ENCODE measurements around the gene GTF3C6. TPM values are rescaled to one million over a fixed set of nuclear protein-coding genes. Genes with fewer than 3 reads are reported as not detected.

The GTF3C6 gene
- total RNA-seq, 1 experiment from 2014 or later: 146 TPM

DNA sequence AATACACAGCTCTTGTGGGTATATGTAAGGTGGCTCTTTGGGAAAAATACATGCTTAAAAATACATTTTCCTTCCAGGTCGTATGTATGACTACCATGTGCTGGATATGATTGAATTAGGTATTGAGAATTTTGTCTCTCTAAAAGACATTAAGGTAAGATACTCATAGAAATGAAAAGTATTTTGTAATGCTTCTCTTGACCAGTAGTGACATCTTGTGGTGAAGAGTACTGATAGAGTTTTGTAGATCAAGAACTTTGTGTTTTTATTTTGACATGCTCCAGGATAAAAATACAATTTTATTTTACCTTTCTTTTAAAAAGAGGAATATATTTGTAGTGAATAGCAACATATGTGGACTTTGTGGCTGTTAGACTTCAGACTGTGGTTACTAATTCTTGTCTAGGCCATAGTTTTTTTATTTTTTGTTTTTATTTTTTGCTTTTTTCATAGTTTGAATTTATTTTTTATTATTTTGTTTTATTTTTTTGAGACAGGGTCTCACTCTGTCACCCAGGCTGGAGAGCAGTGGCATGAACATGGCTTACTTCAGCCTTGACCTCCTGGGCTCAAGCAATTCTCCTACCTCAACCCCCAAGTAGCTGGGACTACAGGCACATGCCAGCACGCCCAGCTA is 41.2 kb downstream of the GTF3C6 start:
- no peaks in the 10 kb centered on the region for H3K27me3 ChIP-seq (ENCODE audit: control insufficient read depth, insufficient read depth, low read length)
- ChIA-PET CTCF (interaction anchor here (1.2 kb wide), 1 partner anchor 252 kb away, joined by 3 read pairs; no protein-coding TSS in a partner anchor), POLR2A (interaction anchor here (0.6 kb wide), 1 partner anchor 75 kb away, joined by 5 read pairs; no protein-coding TSS in a partner anchor)
- BruUV-seq (replicated peaks): no TSS peak
- H3K4me1 ChIP-seq (ENCODE audit: control insufficient read depth, insufficient read depth, low read length): no peaks in the 10 kb centered on the region
- ATAC-seq (no peak), DNase-seq (ENCODE audit: low read depth, low spot score) (no peak)
- TF ChIP-seq, protein P1, sequence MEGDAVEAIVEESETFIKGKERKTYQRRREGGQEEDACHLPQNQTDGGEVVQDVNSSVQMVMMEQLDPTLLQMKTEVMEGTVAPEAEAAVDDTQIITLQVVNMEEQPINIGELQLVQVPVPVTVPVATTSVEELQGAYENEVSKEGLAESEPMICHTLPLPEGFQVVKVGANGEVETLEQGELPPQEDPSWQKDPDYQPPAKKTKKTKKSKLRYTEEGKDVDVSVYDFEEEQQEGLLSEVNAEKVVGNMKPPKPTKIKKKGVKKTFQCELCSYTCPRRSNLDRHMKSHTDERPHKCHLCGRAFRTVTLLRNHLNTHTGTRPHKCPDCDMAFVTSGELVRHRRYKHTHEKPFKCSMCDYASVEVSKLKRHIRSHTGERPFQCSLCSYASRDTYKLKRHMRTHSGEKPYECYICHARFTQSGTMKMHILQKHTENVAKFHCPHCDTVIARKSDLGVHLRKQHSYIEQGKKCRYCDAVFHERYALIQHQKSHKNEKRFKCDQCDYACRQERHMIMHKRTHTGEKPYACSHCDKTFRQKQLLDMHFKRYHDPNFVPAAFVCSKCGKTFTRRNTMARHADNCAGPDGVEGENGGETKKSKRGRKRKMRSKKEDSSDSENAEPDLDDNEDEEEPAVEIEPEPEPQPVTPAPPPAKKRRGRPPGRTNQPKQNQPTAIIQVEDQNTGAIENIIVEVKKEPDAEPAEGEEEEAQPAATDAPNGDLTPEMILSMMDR (IDR thresholded peaks at IDR 0.05): no peak
- TF ChIP-seq POLR2AphosphoS5 (IDR thresholded peaks at IDR 0.05; ENCODE audit: low read depth, low read length): no peak
- TF ChIP-seq, protein P2, sequence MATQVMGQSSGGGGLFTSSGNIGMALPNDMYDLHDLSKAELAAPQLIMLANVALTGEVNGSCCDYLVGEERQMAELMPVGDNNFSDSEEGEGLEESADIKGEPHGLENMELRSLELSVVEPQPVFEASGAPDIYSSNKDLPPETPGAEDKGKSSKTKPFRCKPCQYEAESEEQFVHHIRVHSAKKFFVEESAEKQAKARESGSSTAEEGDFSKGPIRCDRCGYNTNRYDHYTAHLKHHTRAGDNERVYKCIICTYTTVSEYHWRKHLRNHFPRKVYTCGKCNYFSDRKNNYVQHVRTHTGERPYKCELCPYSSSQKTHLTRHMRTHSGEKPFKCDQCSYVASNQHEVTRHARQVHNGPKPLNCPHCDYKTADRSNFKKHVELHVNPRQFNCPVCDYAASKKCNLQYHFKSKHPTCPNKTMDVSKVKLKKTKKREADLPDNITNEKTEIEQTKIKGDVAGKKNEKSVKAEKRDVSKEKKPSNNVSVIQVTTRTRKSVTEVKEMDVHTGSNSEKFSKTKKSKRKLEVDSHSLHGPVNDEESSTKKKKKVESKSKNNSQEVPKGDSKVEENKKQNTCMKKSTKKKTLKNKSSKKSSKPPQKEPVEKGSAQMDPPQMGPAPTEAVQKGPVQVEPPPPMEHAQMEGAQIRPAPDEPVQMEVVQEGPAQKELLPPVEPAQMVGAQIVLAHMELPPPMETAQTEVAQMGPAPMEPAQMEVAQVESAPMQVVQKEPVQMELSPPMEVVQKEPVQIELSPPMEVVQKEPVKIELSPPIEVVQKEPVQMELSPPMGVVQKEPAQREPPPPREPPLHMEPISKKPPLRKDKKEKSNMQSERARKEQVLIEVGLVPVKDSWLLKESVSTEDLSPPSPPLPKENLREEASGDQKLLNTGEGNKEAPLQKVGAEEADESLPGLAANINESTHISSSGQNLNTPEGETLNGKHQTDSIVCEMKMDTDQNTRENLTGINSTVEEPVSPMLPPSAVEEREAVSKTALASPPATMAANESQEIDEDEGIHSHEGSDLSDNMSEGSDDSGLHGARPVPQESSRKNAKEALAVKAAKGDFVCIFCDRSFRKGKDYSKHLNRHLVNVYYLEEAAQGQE (IDR thresholded peaks at IDR 0.05; ENCODE audit: insufficient read depth in 1 of 2, low read depth in 2 of 2, low read length in 1 of 2): no peak
- no peak for TF ChIP-seq TCF7L2 (IDR thresholded peaks at IDR 0.05; ENCODE audit: low read depth, low read length)
- TF ChIP-seq SIN3A (IDR thresholded peaks at IDR 0.05; ENCODE audit: borderline replicate concordance, insufficient read depth, low read depth, low read length): no peak
- no peaks in the 10 kb centered on the region for H3K9me3 ChIP-seq (ENCODE audit: control insufficient read depth, insufficient read depth, low read depth, low read length)
- H3K4me3 ChIP-seq (ENCODE audit: low read depth in 2 of 2, low read length in 2 of 2): no peak overlapping the region
- intact Hi-C loops (cut with micrococcal nuclease; ENCODE audit: unreplicated experiment): no loop called here
- peaks cover 29% of the 10 kb centered on the region for H3K36me3 ChIP-seq (ENCODE audit: control insufficient read depth, insufficient read depth, low read length)
- in situ Hi-C loops (cut with HindIII; ENCODE audit: low pct_unique_long_range_greater_than_20kb, low sequenced_read_pairs): no loop called here
- H3K27ac ChIP-seq (ENCODE audit: low read length): no peak overlapping the region

DNA sequence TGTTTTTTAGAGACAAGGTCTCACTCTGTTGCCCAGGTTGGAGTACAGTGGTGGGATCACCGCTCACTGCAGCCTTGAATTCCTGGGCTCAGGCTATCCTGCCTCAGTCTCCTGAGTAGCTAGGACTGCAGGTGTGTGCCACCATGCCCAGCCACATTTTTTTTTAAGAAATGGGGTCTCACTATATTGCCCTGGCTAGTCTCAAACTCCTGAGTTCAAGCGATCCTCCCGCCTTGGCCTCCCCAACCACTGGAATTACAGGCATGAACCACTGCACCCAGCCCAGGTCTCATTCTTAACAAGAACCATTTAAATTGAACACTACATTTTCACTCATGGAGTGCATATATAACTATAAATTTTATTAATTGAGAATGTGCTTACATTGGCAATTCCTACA is 43.8 kb downstream of the GTF3C6 start:
- ChIA-PET CTCF (no interaction called here), POLR2A (interaction anchor here (0.6 kb wide), 1 partner anchor 476 kb away, joined by 10 read pairs; no protein-coding TSS in a partner anchor)
- in situ Hi-C loops (cut with HindIII; ENCODE audit: low pct_unique_long_range_greater_than_20kb, low sequenced_read_pairs): no loop called here
- no peak for ATAC-seq
- no peak for DNase-seq (ENCODE audit: low read depth, low spot score)
- no peaks in the 10 kb centered on the region for H3K4me1 ChIP-seq (ENCODE audit: control insufficient read depth, insufficient read depth, low read length)
- no peak overlapping the region for H3K27ac ChIP-seq (ENCODE audit: low read length)
- intact Hi-C loops (cut with micrococcal nuclease; ENCODE audit: unreplicated experiment): no loop called here
- H3K36me3 ChIP-seq (ENCODE audit: control insufficient read depth, insufficient read depth, low read length): peaks cover 30% of the 10 kb centered on the region
- no TSS peak for BruUV-seq (replicated peaks)
- no peaks in the 10 kb centered on the region for H3K9me3 ChIP-seq (ENCODE audit: control insufficient read depth, insufficient read depth, low read depth, low read length)
- H3K27me3 ChIP-seq (ENCODE audit: control insufficient read depth, insufficient read depth, low read length): no peaks in the 10 kb centered on the region
- H3K4me3 ChIP-seq (ENCODE audit: low read depth in 2 of 2, low read length in 2 of 2): no peak overlapping the region
- TF ChIP-seq, protein P1 (IDR thresholded peaks at IDR 0.05): no peak
- TF ChIP-seq, protein P2 (IDR thresholded peaks at IDR 0.05; ENCODE audit: insufficient read depth in 1 of 2, low read depth in 2 of 2, low read length in 1 of 2): no peak

All from Panc1 (cell line).